HepG2 (cell line): ENCODE measurements around the gene UBAC1. TPM values are rescaled to one million over a fixed set of nuclear protein-coding genes. Genes with fewer than 3 reads are reported as not detected.

Source experiments
- PHF5A ChIP-seq: IDR thresholded peaks from one replicate; pipeline ENCODE4 v1.6.1; 2018; ENCODE audit warnings: low read depth, missing genetic modification reagents; ENCODE audit not compliant: unreplicated experiment
- POLR2G ChIP-seq: fragments of 200-400 bp; formaldehyde crosslinking; IDR thresholded peaks from 2 replicates; pipeline ENCODE4 v1.6.1; 2018; ENCODE audit warnings: mild to moderate bottlenecking, low read depth, low read length, moderate library complexity
- RBFOX2 ChIP-seq: fragments of 200-400 bp; formaldehyde crosslinking; IDR thresholded peaks from 2 replicates; pipeline ENCODE4 v1.6.1; 2017; ENCODE audit warnings: low read depth, mild to moderate bottlenecking, low read length
- RBM22 ChIP-seq: fragments of 200-400 bp; formaldehyde crosslinking; optimal IDR thresholded peaks from 2 replicates; pipeline ENCODE3; 2017; ENCODE audit warnings: mild to moderate bottlenecking, low read length, moderate library complexity
- RXRA ChIP-seq: sonication (generic); formaldehyde crosslinking; IDR thresholded peaks from 2 replicates; pipeline ENCODE4 v1.5.1; 2020; ENCODE audit warnings: missing genetic modification reagents
- SRY ChIP-seq: sonication (generic); formaldehyde crosslinking; IDR thresholded peaks from 2 replicates; pipeline ENCODE4 v1.8.0; 2022; ENCODE audit warnings: mild to moderate bottlenecking, missing genetic modification reagents
- ZNF468 ChIP-seq: sonication (generic); formaldehyde crosslinking; IDR thresholded peaks from 2 replicates; pipeline ENCODE4 v1.8.0; 2022; ENCODE audit warnings: mild to moderate bottlenecking, moderate library complexity, missing genetic modification reagents
- ZNF75D ChIP-seq: sonication (generic); formaldehyde crosslinking; IDR thresholded peaks from 2 replicates; pipeline ENCODE4 v1.8.1; 2023; ENCODE audit warnings: missing genetic modification reagents, mild to moderate bottlenecking, borderline replicate concordance
- ZNF766 ChIP-seq: sonication (generic); formaldehyde crosslinking; IDR thresholded peaks from 2 replicates; pipeline ENCODE4 v1.5.0; 2020; ENCODE audit warnings: missing genetic modification reagents, borderline replicate concordance
- polyA plus RNA-seq, 8 experiments: library from polyadenylated mRNA; depleted of rRNA in 3 of 8; stranded (reverse) in 7 of 8; unstranded in 1 of 8; fragments of >200 nt; fragmentation: Illumina TruSeq in 4 of 8; extraction: Trizol in 4 of 8; gene quantifications; 2 replicates each; pipeline versions ENCODE4 v1.2.1 to v1.2.3, GENCODE V29; 2011 to 2016; ENCODE audit warnings: low read depth in 4 of 8, missing spikeins in 1 of 8, mixed read lengths in 1 of 8; ENCODE audit not compliant: insufficient read depth in 1 of 8
- total RNA-seq, 5 experiments: library from RNA; depleted of rRNA; stranded (reverse); fragments of >200 nt; fragmentation: Illumina TruSeq; extraction: Trizol; gene quantifications; 2 replicates each; pipeline ENCODE4 v1.2.3, GENCODE V29; 2016; ENCODE audit warnings: low read depth in 1 of 5
- TF ChIP-seq, protein P1 (sequence below): sonication (generic); formaldehyde crosslinking; IDR thresholded peaks from 2 replicates; pipeline ENCODE4 v1.5.1; 2020; ENCODE audit warnings: mild to moderate bottlenecking, missing genetic modification reagents, moderate library complexity
- TF ChIP-seq, protein P2 (sequence below): sonication (generic); formaldehyde crosslinking; IDR thresholded peaks from 2 replicates; pipeline ENCODE4 v1.4.0; 2020; ENCODE audit warnings: missing genetic modification reagents

UBAC1 gene
- total and polyA plus RNA-seq, 2 of the 13 experiments (the other 11 are each of a cell fraction or from before 2014, with no cell fraction given): 32.2 to 34.1 TPM

DNA sequence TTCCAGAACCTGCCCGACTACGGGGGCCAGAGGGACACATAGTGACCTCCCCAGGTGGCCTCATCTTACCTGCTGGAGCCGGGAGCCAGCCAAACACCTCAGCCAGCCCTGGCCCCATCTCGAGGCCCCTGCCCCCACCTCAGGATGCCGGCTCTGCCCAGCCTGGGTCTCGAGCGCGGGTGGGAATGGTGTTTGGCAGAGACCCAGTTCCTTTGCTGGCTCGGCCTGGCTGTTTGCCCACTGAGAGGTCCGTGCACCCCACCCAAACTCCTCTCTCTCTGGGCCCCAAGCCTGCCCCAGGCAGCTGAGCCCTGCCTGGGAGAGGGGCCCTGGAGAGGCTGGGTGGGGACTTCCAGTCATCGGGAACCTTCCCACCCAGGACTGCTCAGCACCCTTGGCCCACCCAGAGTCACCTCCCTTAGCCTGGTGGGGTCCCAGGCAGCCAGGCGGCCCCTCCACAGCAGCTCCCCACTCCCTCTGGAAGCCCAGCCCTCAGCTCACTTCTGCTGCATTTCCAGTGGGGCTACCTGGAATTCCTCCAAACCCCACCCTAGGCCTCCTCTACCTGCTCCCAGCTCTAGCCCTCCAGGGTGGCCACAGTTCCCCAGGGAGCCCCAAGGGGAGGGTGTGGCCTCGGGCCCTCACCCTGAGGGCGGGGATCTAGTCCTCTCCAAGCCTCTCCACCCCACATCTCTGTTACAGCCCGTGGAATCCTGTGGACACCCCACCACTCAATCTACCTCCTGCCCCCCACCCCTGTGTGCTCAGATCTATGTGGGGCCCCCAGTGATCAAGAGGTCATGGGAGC is 42.4 kb upstream of the UBAC1 start (continued):
- TF ChIP-seq PHF5A (CRISPR knock-in tag) (no peak), SRY (CRISPR knock-in tag) (0 out of 2 replicates have a peak, but pooled peaks have one; percentile 28), ZNF766 (CRISPR knock-in tag) (no peak), ZNF75D (CRISPR knock-in tag) (no peak), RBM22 (peak; percentile 13), ZNF468 (CRISPR knock-in tag) (0 out of 2 replicates have a peak, but pooled peaks have one; percentile 34), RBFOX2 (peak; percentile 40; the same call in 1 of the 2 replicates), POLR2G (0 out of 2 replicates have a peak, but pooled peaks have one; percentile 32), RXRA (CRISPR knock-in tag) (0 out of 2 replicates have a peak, but pooled peaks have one; percentile 14)
- TF ChIP-seq, protein P1, sequence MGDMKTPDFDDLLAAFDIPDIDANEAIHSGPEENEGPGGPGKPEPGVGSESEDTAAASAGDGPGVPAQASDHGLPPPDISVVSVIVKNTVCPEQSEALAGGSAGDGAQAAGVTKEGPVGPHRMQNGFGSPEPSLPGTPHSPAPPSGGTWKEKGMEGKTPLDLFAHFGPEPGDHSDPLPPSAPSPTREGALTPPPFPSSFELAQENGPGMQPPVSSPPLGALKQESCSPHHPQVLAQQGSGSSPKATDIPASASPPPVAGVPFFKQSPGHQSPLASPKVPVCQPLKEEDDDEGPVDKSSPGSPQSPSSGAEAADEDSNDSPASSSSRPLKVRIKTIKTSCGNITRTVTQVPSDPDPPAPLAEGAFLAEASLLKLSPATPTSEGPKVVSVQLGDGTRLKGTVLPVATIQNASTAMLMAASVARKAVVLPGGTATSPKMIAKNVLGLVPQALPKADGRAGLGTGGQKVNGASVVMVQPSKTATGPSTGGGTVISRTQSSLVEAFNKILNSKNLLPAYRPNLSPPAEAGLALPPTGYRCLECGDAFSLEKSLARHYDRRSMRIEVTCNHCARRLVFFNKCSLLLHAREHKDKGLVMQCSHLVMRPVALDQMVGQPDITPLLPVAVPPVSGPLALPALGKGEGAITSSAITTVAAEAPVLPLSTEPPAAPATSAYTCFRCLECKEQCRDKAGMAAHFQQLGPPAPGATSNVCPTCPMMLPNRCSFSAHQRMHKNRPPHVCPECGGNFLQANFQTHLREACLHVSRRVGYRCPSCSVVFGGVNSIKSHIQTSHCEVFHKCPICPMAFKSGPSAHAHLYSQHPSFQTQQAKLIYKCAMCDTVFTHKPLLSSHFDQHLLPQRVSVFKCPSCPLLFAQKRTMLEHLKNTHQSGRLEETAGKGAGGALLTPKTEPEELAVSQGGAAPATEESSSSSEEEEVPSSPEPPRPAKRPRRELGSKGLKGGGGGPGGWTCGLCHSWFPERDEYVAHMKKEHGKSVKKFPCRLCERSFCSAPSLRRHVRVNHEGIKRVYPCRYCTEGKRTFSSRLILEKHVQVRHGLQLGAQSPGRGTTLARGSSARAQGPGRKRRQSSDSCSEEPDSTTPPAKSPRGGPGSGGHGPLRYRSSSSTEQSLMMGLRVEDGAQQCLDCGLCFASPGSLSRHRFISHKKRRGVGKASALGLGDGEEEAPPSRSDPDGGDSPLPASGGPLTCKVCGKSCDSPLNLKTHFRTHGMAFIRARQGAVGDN: peak; percentile 23
- TF ChIP-seq, protein P2, sequence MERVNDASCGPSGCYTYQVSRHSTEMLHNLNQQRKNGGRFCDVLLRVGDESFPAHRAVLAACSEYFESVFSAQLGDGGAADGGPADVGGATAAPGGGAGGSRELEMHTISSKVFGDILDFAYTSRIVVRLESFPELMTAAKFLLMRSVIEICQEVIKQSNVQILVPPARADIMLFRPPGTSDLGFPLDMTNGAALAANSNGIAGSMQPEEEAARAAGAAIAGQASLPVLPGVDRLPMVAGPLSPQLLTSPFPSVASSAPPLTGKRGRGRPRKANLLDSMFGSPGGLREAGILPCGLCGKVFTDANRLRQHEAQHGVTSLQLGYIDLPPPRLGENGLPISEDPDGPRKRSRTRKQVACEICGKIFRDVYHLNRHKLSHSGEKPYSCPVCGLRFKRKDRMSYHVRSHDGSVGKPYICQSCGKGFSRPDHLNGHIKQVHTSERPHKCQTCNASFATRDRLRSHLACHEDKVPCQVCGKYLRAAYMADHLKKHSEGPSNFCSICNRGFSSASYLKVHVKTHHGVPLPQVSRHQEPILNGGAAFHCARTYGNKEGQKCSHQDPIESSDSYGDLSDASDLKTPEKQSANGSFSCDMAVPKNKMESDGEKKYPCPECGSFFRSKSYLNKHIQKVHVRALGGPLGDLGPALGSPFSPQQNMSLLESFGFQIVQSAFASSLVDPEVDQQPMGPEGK: peak; percentile 59
